SU-DHL-6 (cell line): ENCODE data around the gene SCEL.

Source experiments
- H2AFZ ChIP-seq: fragments of 200-600 bp; sonication (generic); 2 replicates; pipeline ENCODE4 v1.6.1; 2014; ENCODE audit warnings: low read depth, mild to moderate bottlenecking, moderate library complexity, mixed read lengths, antibody characterized with exemption, low read length; ENCODE audit not compliant: severe bottlenecking
- H3F3A ChIP-seq: fragments of 200-600 bp; shearing (Covaris generic); 2 replicates; pipeline ENCODE4 v1.6.0; 2016; ENCODE audit warnings: antibody characterized with exemption, mild to moderate bottlenecking; ENCODE audit not compliant: insufficient read depth
- H3K27ac ChIP-seq: fragments of 200-600 bp; sonication (generic); 2 replicates; pipeline ENCODE4 v1.5.1; 2016; ENCODE audit warnings: low read depth, mild to moderate bottlenecking, low read length, moderate library complexity, mixed read lengths
- H3K27me3 ChIP-seq: fragments of 200-600 bp; sonication (generic), shearing (Covaris generic); 2 replicates; pipeline ENCODE4 v1.6.0; 2014; ENCODE audit warnings: mild to moderate bottlenecking, low read length
- H3K36me3 ChIP-seq: fragments of 200-600 bp; sonication (generic); 2 replicates; pipeline ENCODE4 v1.6.1; 2014; ENCODE audit warnings: mild to moderate bottlenecking, low read length, mixed read lengths
- H3K4me2 ChIP-seq: fragments of 300-600, 200-600 bp; shearing (Covaris generic), sonication (generic); 2 replicates; pipeline ENCODE4 v1.6.0; 2014; ENCODE audit warnings: low read length, low read depth, mild to moderate bottlenecking; ENCODE audit not compliant: poor library complexity, severe bottlenecking
- H3K4me3 ChIP-seq: fragments of 200-600 bp; sonication (generic); 2 replicates; pipeline ENCODE4 v1.5.1; 2014; ENCODE audit warnings: antibody characterized with exemption, low read length, mild to moderate bottlenecking, mixed read lengths; ENCODE audit not compliant: insufficient read depth, poor library complexity, severe bottlenecking
- H3K79me2 ChIP-seq: fragments of 200-600 bp; sonication (generic); 2 replicates; pipeline ENCODE4 v1.6.1; 2014; ENCODE audit warnings: mild to moderate bottlenecking, low read length, moderate library complexity; ENCODE audit not compliant: insufficient read depth
- H3K9ac ChIP-seq: fragments of 200-600 bp; sonication (generic); 2 replicates; pipeline ENCODE4 v1.7.0; 2014; ENCODE audit warnings: mild to moderate bottlenecking, low read length
- H3K9me2 ChIP-seq: fragments of 200-600 bp; sonication (generic); replicated peaks from 2 replicates; pipeline ENCODE4 v1.6.1; 2014; ENCODE audit warnings: low read length; ENCODE audit not compliant: insufficient read depth
- H3K9me3 ChIP-seq: fragments of 200-600 bp; sonication (generic); 2 replicates; pipeline ENCODE4 v1.6.1; 2014; ENCODE audit warnings: low read length, mixed read lengths; ENCODE audit not compliant: insufficient read depth
- H4K20me1 ChIP-seq: fragments of 200-600 bp; sonication (generic); 2 replicates; pipeline ENCODE4 v1.6.1; 2014; ENCODE audit warnings: low read depth, mild to moderate bottlenecking, antibody characterized with exemption, low read length, moderate library complexity, mixed read lengths
- CTCF ChIP-seq: fragments of 200-600 bp; sonication (generic); IDR thresholded peaks from one replicate; pipeline ENCODE4 v1.5.1; 2017; ENCODE audit warnings: antibody characterized with exemption, mild to moderate bottlenecking, low read length, moderate library complexity; ENCODE audit not compliant: insufficient read depth, poor library complexity, severe bottlenecking
- EZH2phosphoT487 ChIP-seq: fragments of 200-600 bp; sonication (generic), shearing (Covaris generic); conservative IDR thresholded peaks from 2 replicates; pipeline ENCODE4 v1.6.1; 2018; ENCODE audit warnings: mild to moderate bottlenecking, antibody characterized with exemption, low read length, moderate library complexity, mixed read lengths

Gene SCEL

GRCh38 chr13:77596777-77597176 is 61.3 kb downstream of the SCEL start:
- H3K27me3 ChIP-seq, result no peaks in the 10 kb centered on the region
- no peak overlapping the region for H3K9ac ChIP-seq
- no peak overlapping the region for H2AFZ ChIP-seq
- H3F3A ChIP-seq, result no peaks in the 10 kb centered on the region
- TF ChIP-seq CTCF, result no peak
- no peak for TF ChIP-seq EZH2phosphoT487
- H3K9me2 ChIP-seq, result no peaks in the 10 kb centered on the region
- H4K20me1 ChIP-seq, result no peaks in the 10 kb centered on the region
- no peaks in the 10 kb centered on the region for H3K36me3 ChIP-seq
- H3K79me2 ChIP-seq, result no peaks in the 10 kb centered on the region
- H3K4me3 ChIP-seq, result no peak overlapping the region
- H3K9me3 ChIP-seq, result no peaks in the 10 kb centered on the region
- H3K4me2 ChIP-seq, result no peak overlapping the region
- no peak overlapping the region for H3K27ac ChIP-seq

GRCh38 chr13:77599351-77599750 is 63.8 kb downstream of the SCEL start:
- H3K9me3 ChIP-seq, result no peaks in the 10 kb centered on the region
- H3K4me3 ChIP-seq, result no peak overlapping the region
- H3K4me2 ChIP-seq, result no peak overlapping the region
- no peak overlapping the region for H3K9ac ChIP-seq
- H2AFZ ChIP-seq, result no peak overlapping the region
- no peaks in the 10 kb centered on the region for H4K20me1 ChIP-seq
- H3K27ac ChIP-seq, result no peak overlapping the region
- TF ChIP-seq CTCF (no peak), EZH2phosphoT487 (no peak)
- no peaks in the 10 kb centered on the region for H3F3A ChIP-seq
- no peaks in the 10 kb centered on the region for H3K27me3 ChIP-seq
- H3K9me2 ChIP-seq, result no peaks in the 10 kb centered on the region
- H3K79me2 ChIP-seq, result no peaks in the 10 kb centered on the region
- no peaks in the 10 kb centered on the region for H3K36me3 ChIP-seq

GRCh38 chr13:77600701-77601100 is 65.2 kb downstream of the SCEL start:
- Histone ChIP-seq H3K36me3 (no peaks in the 10 kb centered on the region), H3K27me3 (no peaks in the 10 kb centered on the region), H3K27ac (no peak overlapping the region), H3F3A (no peaks in the 10 kb centered on the region), H3K9ac (no peak overlapping the region), H3K4me2 (no peak overlapping the region), H3K79me2 (no peaks in the 10 kb centered on the region), H3K9me3 (no peaks in the 10 kb centered on the region), H3K9me2 (no peaks in the 10 kb centered on the region), H4K20me1 (no peaks in the 10 kb centered on the region), H3K4me3 (no peak overlapping the region), H2AFZ (no peak overlapping the region)
- no peak for TF ChIP-seq CTCF
- no peak for TF ChIP-seq EZH2phosphoT487

GRCh38 chr13:77611068-77611467 is 75.6 kb downstream of the SCEL start:
- no peaks in the 10 kb centered on the region for H3K79me2 ChIP-seq
- H3F3A ChIP-seq, result no peaks in the 10 kb centered on the region
- H3K4me3 ChIP-seq, result no peak overlapping the region
- H3K27ac ChIP-seq, result no peak overlapping the region
- no peaks in the 10 kb centered on the region for H3K9me3 ChIP-seq
- no peak overlapping the region for H3K4me2 ChIP-seq
- no peak overlapping the region for H3K9ac ChIP-seq
- H3K36me3 ChIP-seq, result no peaks in the 10 kb centered on the region
- TF ChIP-seq CTCF (no peak), EZH2phosphoT487 (no peak)
- no peaks in the 10 kb centered on the region; the same call in 1 of the 2 replicates for H4K20me1 ChIP-seq
- H3K27me3 ChIP-seq, result no peaks in the 10 kb centered on the region
- no peak overlapping the region for H2AFZ ChIP-seq
- no peaks in the 10 kb centered on the region for H3K9me2 ChIP-seq
